ENCODE measurements around the gene MAST4. TPM values are rescaled to one million over a fixed set of nuclear protein-coding genes. Genes with fewer than 3 reads are reported as not detected.

MAST4 gene
- total and polyA plus RNA-seq, 4 donors, result 3.7 to 9.5 (median 6.5) TPM

DNA sequence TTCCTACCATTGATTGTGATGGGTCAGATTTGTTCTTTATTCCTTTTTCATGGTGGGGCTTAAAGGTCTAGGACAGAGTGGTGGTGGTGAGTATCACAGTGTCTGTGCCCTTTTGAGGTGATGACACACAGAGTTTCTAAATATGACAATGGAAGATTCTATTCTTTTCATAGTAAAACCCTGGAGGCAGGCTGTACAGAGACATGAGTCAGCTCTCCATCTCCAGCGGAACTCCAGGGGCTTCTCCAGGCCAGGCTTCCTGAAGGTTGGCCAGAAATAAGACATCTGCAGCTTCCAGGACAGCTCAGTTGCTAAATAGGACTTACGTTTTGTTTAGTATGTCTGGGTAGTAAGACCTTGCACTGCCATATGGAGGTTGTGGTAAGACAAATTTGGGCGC is 370.9 kb downstream of the MAST4 start:
- H3K9me3 ChIP-seq (ENCODE audit: control insufficient read depth in 4 of 4, low read length in 3 of 4), result no peaks in the 10 kb centered on the region
- H3K4me3 ChIP-seq (ENCODE audit: low read depth in 1 of 3, low read length in 3 of 3), result no peak overlapping the region
- 93% methylated on average over 3 of the region's 3 CpGs for WGBS
- TF ChIP-seq SP1 (IDR thresholded peaks at IDR 0.05), result no peak
- no peak for TF ChIP-seq JUND (IDR thresholded peaks at IDR 0.05)
- no peak for TF ChIP-seq TAF1 (conservative IDR thresholded peaks at IDR 0.05)
- no peak for TF ChIP-seq HNF4G (IDR thresholded peaks at IDR 0.05)
- TF ChIP-seq, protein P1, sequence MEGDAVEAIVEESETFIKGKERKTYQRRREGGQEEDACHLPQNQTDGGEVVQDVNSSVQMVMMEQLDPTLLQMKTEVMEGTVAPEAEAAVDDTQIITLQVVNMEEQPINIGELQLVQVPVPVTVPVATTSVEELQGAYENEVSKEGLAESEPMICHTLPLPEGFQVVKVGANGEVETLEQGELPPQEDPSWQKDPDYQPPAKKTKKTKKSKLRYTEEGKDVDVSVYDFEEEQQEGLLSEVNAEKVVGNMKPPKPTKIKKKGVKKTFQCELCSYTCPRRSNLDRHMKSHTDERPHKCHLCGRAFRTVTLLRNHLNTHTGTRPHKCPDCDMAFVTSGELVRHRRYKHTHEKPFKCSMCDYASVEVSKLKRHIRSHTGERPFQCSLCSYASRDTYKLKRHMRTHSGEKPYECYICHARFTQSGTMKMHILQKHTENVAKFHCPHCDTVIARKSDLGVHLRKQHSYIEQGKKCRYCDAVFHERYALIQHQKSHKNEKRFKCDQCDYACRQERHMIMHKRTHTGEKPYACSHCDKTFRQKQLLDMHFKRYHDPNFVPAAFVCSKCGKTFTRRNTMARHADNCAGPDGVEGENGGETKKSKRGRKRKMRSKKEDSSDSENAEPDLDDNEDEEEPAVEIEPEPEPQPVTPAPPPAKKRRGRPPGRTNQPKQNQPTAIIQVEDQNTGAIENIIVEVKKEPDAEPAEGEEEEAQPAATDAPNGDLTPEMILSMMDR (IDR thresholded peaks at IDR 0.05; ENCODE audit: low read depth, low read length, missing input control), result no peak
- TF ChIP-seq HNF4A (conservative IDR thresholded peaks at IDR 0.05), result no peak
- TF ChIP-seq, protein P2, sequence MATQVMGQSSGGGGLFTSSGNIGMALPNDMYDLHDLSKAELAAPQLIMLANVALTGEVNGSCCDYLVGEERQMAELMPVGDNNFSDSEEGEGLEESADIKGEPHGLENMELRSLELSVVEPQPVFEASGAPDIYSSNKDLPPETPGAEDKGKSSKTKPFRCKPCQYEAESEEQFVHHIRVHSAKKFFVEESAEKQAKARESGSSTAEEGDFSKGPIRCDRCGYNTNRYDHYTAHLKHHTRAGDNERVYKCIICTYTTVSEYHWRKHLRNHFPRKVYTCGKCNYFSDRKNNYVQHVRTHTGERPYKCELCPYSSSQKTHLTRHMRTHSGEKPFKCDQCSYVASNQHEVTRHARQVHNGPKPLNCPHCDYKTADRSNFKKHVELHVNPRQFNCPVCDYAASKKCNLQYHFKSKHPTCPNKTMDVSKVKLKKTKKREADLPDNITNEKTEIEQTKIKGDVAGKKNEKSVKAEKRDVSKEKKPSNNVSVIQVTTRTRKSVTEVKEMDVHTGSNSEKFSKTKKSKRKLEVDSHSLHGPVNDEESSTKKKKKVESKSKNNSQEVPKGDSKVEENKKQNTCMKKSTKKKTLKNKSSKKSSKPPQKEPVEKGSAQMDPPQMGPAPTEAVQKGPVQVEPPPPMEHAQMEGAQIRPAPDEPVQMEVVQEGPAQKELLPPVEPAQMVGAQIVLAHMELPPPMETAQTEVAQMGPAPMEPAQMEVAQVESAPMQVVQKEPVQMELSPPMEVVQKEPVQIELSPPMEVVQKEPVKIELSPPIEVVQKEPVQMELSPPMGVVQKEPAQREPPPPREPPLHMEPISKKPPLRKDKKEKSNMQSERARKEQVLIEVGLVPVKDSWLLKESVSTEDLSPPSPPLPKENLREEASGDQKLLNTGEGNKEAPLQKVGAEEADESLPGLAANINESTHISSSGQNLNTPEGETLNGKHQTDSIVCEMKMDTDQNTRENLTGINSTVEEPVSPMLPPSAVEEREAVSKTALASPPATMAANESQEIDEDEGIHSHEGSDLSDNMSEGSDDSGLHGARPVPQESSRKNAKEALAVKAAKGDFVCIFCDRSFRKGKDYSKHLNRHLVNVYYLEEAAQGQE (IDR thresholded peaks at IDR 0.05), result no peak
- no peak for TF ChIP-seq RAD21 (IDR thresholded peaks at IDR 0.05)
- TF ChIP-seq EGR1 (IDR thresholded peaks at IDR 0.05; ENCODE audit: low read depth in 2 of 2), result no peak
- TF ChIP-seq FOXA1 (IDR thresholded peaks at IDR 0.05), result no peak
- peaks cover 0 to 2% (median 0%) of the 10 kb centered on the region in 4 donors for H3K36me3 ChIP-seq (ENCODE audit: control insufficient read depth in 4 of 4, insufficient read depth in 3 of 4, low read depth in 1 of 4, low read length in 3 of 4)
- no peak overlapping the region for H3K27ac ChIP-seq (ENCODE audit: low read depth in 1 of 2, low read length in 2 of 2)
- no peak for DNase-seq (ENCODE audit: low spot score)
- no peaks in the 10 kb centered on the region for H3K27me3 ChIP-seq (ENCODE audit: control insufficient read depth in 4 of 4, insufficient read depth in 4 of 4, low read length in 3 of 4)
- H3K9ac ChIP-seq (ENCODE audit: low read depth in 1 of 2, low read length in 2 of 2), result no peak overlapping the region
- no peaks in the 10 kb centered on the region for H3K4me1 ChIP-seq (ENCODE audit: control insufficient read depth in 4 of 4, insufficient read depth in 4 of 4, low read length in 3 of 4)

DNA sequence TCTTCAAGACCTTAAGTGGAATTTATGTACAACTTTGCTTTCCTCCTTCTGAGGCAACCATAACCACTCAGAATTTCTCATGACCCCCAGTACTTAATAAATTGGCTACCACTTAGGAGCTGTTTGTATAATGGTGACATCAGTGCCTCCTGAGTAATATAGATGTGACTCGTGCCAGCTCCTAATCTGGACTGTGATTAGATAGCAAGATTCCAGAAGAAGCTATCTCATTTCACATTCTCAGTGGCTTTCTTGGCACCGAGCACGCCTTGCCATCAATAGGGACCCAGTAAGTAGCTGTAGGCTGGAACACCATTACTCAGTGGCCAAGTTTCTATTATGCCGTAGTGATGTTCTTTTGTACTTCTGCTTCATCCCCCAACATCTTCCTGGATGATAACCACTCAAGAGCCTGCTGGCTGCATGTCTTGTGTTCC is 371.7 kb downstream of the MAST4 start:
- DNase-seq (ENCODE audit: low spot score), result no peak
- no peaks in the 10 kb centered on the region for H3K9me3 ChIP-seq (ENCODE audit: control insufficient read depth in 4 of 4, low read length in 3 of 4)

More for the DNA sequence above, 371.7 kb downstream of the MAST4 start:
- 86% methylated on average over 4 of the region's 4 CpGs for WGBS
- no peak overlapping the region for H3K27ac ChIP-seq (ENCODE audit: low read depth in 1 of 2, low read length in 2 of 2)
- TF ChIP-seq JUND (IDR thresholded peaks at IDR 0.05), result no peak
- TF ChIP-seq SP1 (IDR thresholded peaks at IDR 0.05), result no peak
- TF ChIP-seq HNF4A (conservative IDR thresholded peaks at IDR 0.05), result no peak
- TF ChIP-seq TAF1 (conservative IDR thresholded peaks at IDR 0.05), result no peak
- no peak for TF ChIP-seq HNF4G (IDR thresholded peaks at IDR 0.05)
- no peak for TF ChIP-seq GABPA (IDR thresholded peaks at IDR 0.05 in 1 of 2, conservative IDR thresholded peaks at IDR 0.05 in 1 of 2)
- TF ChIP-seq YY1 (IDR thresholded peaks at IDR 0.05), result no peak
- TF ChIP-seq, protein P1 (IDR thresholded peaks at IDR 0.05; ENCODE audit: low read depth, low read length, missing input control), result no peak
- no peak for TF ChIP-seq FOXA2 (IDR thresholded peaks at IDR 0.05)
- TF ChIP-seq, protein P3, sequence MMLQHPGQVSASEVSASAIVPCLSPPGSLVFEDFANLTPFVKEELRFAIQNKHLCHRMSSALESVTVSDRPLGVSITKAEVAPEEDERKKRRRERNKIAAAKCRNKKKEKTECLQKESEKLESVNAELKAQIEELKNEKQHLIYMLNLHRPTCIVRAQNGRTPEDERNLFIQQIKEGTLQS (IDR thresholded peaks at IDR 0.05), result no peak
- H3K4me1 ChIP-seq (ENCODE audit: control insufficient read depth in 4 of 4, insufficient read depth in 4 of 4, low read length in 3 of 4), result no peaks in the 10 kb centered on the region
- no peak overlapping the region for H3K4me3 ChIP-seq (ENCODE audit: low read depth in 1 of 3, low read length in 3 of 3)
- no peak overlapping the region for H3K9ac ChIP-seq (ENCODE audit: low read depth in 1 of 2, low read length in 2 of 2)
- H3K27me3 ChIP-seq (ENCODE audit: control insufficient read depth in 4 of 4, insufficient read depth in 4 of 4, low read length in 3 of 4), result no peaks in the 10 kb centered on the region
- peaks cover 0 to 2% (median 0%) of the 10 kb centered on the region in 4 donors for H3K36me3 ChIP-seq (ENCODE audit: control insufficient read depth in 4 of 4, insufficient read depth in 3 of 4, low read depth in 1 of 4, low read length in 3 of 4)

Measured in liver (tissue), 9 donors.